PC-9 (cell line): ENCODE results near the gene SLX4IP. TPM values are rescaled to one million over a fixed set of nuclear protein-coding genes. Genes with fewer than 3 reads are reported as not detected.

Experiments used
- BruUV-seq: library from RNA; stranded (reverse); fragments of 400-500 nt; replicated peaks from 2 replicates; lab custom pipeline; 2021; lab: Mats Ljungman, UMichigan
- CTCF ChIA-PET: fragments of 300-600 bp; sonication (Branson Sonifier 250); formaldehyde crosslinking; loops from one replicate; lab custom pipeline; 2022; ENCODE audit warnings: antibody characterized with exemption; lab: Charles Lee
- POLR2A ChIA-PET: fragments of 300-600 bp; sonication (Branson Sonifier 250); formaldehyde crosslinking; loops from one replicate; lab custom pipeline; 2022; ENCODE audit warnings: antibody characterized with exemption; ENCODE audit not compliant: unreplicated experiment; lab: Charles Lee
- DNase-seq, 2 experiments: peaks; one replicate each; pipeline versions ENCODE4 v3.0.0 to v3.0.0-alpha.2; 2015 to 2022; ENCODE audit warnings: mixed read lengths in 1 of 2
- H2AFZ ChIP-seq: fragments of 200-600 bp; sonication (generic); 2 replicates; pipeline ENCODE4 v1.8.1; 2017; ENCODE audit warnings: antibody characterized with exemption
- H3F3A ChIP-seq: fragments of 200-600 bp; sonication (generic); 2 replicates; pipeline ENCODE4 v1.8.1; 2017; ENCODE audit warnings: antibody characterized with exemption, mild to moderate bottlenecking, low read depth; ENCODE audit not compliant: insufficient read depth
- H3K27ac ChIP-seq: fragments of 200-600 bp; sonication (generic); 2 replicates; pipeline ENCODE4 v1.6.1; 2016; ENCODE audit warnings: mixed run types
- H3K27me3 ChIP-seq: fragments of 200-600 bp; sonication (generic); 2 replicates; pipeline ENCODE4 v1.6.1; 2016; ENCODE audit warnings: low read depth, mixed run types; ENCODE audit not compliant: insufficient read depth
- H3K36me3 ChIP-seq: fragments of 200-600 bp; sonication (generic); 2 replicates; pipeline ENCODE4 v1.6.1; 2016; ENCODE audit warnings: low read depth, mixed run types
- H3K4me1 ChIP-seq: fragments of 200-600 bp; sonication (generic); replicated peaks from 2 replicates; pipeline ENCODE4 v1.6.1; 2016; ENCODE audit warnings: mixed run types; ENCODE audit not compliant: insufficient read depth
- H3K4me2 ChIP-seq: fragments of 200-600 bp; sonication (generic); 2 replicates; pipeline ENCODE4 v1.6.1; 2017; ENCODE audit warnings: mixed run types
- H3K4me3 ChIP-seq: fragments of 200-600 bp; sonication (generic); 2 replicates; pipeline ENCODE4 v1.6.1; 2016; ENCODE audit warnings: mixed run types
- H3K79me2 ChIP-seq: fragments of 200-600 bp; sonication (generic); 2 replicates; pipeline ENCODE4 v1.6.1; 2017; ENCODE audit warnings: low read depth, mixed run types
- H3K9me2 ChIP-seq: fragments of 200-600 bp; sonication (generic); 2 replicates; pipeline ENCODE4 v1.8.1; 2017; ENCODE audit warnings: mild to moderate bottlenecking; ENCODE audit not compliant: insufficient read depth
- H3K9me3 ChIP-seq: fragments of 200-600 bp; sonication (generic); 2 replicates; pipeline ENCODE4 v1.8.1; 2016; ENCODE audit warnings: low read depth; ENCODE audit not compliant: insufficient read depth
- H4K20me1 ChIP-seq: fragments of 200-600 bp; sonication (generic); 2 replicates; pipeline ENCODE4 v1.8.1; 2017; ENCODE audit not compliant: insufficient read depth
- CTCF ChIP-seq: fragments of 200-600 bp; sonication (generic); conservative IDR thresholded peaks from 2 replicates; pipeline ENCODE4 v1.6.1; 2017; ENCODE audit warnings: mixed run types, antibody characterized with exemption, mild to moderate bottlenecking, moderate library complexity
- EZH2 ChIP-seq: fragments of 200-600 bp; sonication (generic); IDR thresholded peaks from 2 replicates; pipeline ENCODE4 v1.8.0; 2017; ENCODE audit warnings: antibody characterized with exemption, low read depth
- intact Hi-C: fragments of 100-400 bp; cut with micrococcal nuclease; formaldehyde crosslinking; loops from one replicate; pipeline ENCODE4 v1.10.0; 2022; ENCODE audit not compliant: unreplicated experiment
- total RNA-seq: library from RNA; stranded (reverse); gene quantifications from 2 replicates; pipeline ENCODE4 v1.2.3, GENCODE V29; 2021

SLX4IP gene
- total RNA-seq, 1 experiment from 2014 or later: 13.4 TPM

- Histone ChIP-seq H3K4me3 (no peak overlapping the region), H3K4me2 (no peak overlapping the region), H3K9me3 (no peaks in the 10 kb centered on the region), H3K79me2 (no peaks in the 10 kb centered on the region), H3K27me3 (no peaks in the 10 kb centered on the region), H3K36me3 (peaks cover 37% of the 10 kb centered on the region), H3K27ac (no peak overlapping the region), H4K20me1 (no peaks in the 10 kb centered on the region), H3K4me1 (no peaks in the 10 kb centered on the region), H2AFZ (no peak overlapping the region), H3K9me2 (no peaks in the 10 kb centered on the region), H3F3A (no peaks in the 10 kb centered on the region)
- ChIA-PET CTCF (interaction anchor here (1.0 kb wide), 1 partner anchor 45 kb away, joined by 3 read pairs; no protein-coding TSS in a partner anchor), POLR2A (interaction anchor here (1.0 kb wide), 1 partner anchor 628 kb away, joined by 5 read pairs; no protein-coding TSS in a partner anchor)
- DNase-seq: no peak
- BruUV-seq: no TSS peak
- TF ChIP-seq EZH2 (no peak), CTCF (no peak)
- intact Hi-C loops: no loop called here
Observed at GRCh38 chr20:10649797-10650160, 214.7 kb downstream of the SLX4IP start.

GRCh38 chr20:10651227-10651990 lies 216.3 kb downstream of the SLX4IP start:
- no TSS peak for BruUV-seq
- no peak for DNase-seq
- Histone ChIP-seq H2AFZ (no peak overlapping the region), H3K36me3 (peaks cover 40% of the 10 kb centered on the region), H3K9me2 (no peaks in the 10 kb centered on the region), H3F3A (no peaks in the 10 kb centered on the region), H3K4me3 (no peak overlapping the region), H3K4me2 (no peak overlapping the region), H3K27ac (no peak overlapping the region), H4K20me1 (peaks cover 4% of the 10 kb centered on the region; the same call in 1 of the 2 replicates), H3K79me2 (no peaks in the 10 kb centered on the region), H3K9me3 (no peaks in the 10 kb centered on the region), H3K4me1 (no peaks in the 10 kb centered on the region), H3K27me3 (no peaks in the 10 kb centered on the region)
- ChIA-PET POLR2A (no interaction called here), CTCF (no interaction called here)
- TF ChIP-seq CTCF (no peak), EZH2 (no peak)
- intact Hi-C loops: no loop called here

GRCh38 chr20:10652185-10652584 lies 217.1 kb downstream of the SLX4IP start:
- Histone ChIP-seq H3K79me2 (no peaks in the 10 kb centered on the region), H3K9me3 (no peaks in the 10 kb centered on the region), H3F3A (no peaks in the 10 kb centered on the region), H3K4me1 (no peaks in the 10 kb centered on the region), H2AFZ (no peak overlapping the region), H4K20me1 (peaks cover 5% of the 10 kb centered on the region; the same call in 1 of the 2 replicates), H3K9me2 (no peaks in the 10 kb centered on the region), H3K4me3 (no peak overlapping the region), H3K36me3 (peaks cover 36% of the 10 kb centered on the region), H3K27me3 (no peaks in the 10 kb centered on the region), H3K4me2 (no peak overlapping the region), H3K27ac (no peak overlapping the region)
- TF ChIP-seq CTCF: no peak
- TF ChIP-seq EZH2: no peak
- no peak for DNase-seq
- POLR2A ChIA-PET: no interaction called here
- CTCF ChIA-PET: no interaction called here
- intact Hi-C loops: no loop called here
- no TSS peak for BruUV-seq
